Transverse colon (tissue), 4 donors: Measurements from ENCODE around the gene GPR142.

Experiments used
- CTCF ChIP-seq, 5 experiments: fragments of 200-600 bp in 3 of 5; fragments of 450-650 bp in 2 of 5; sonication (generic) in 3 of 5; IDR thresholded peaks; 1 replicate in 2 of 5; 2 replicates in 3 of 5; pipeline ENCODE4 v1.5.1; 2016 to 2017; ENCODE audit warnings: antibody characterized with exemption in 5 of 5, inconsistent platforms in 3 of 5, mild to moderate bottlenecking in 2 of 5, moderate library complexity in 1 of 5
- POLR2A ChIP-seq: fragments of 450-650 bp; IDR thresholded peaks from one replicate; pipeline ENCODE4 v1.6.1; 2016; ENCODE audit warnings: antibody characterized with exemption, mild to moderate bottlenecking, moderate library complexity
- POLR2AphosphoS5 ChIP-seq, 3 donors: sonication (generic); formaldehyde crosslinking; IDR thresholded peaks; one replicate each; pipeline ENCODE4 v1.6.1; 2016; ENCODE audit warnings: antibody characterized with exemption in 3 of 3

GRCh38 chr17:74358697-74359096 is 8.6 kb upstream of the GPR142 start:
- TF ChIP-seq POLR2AphosphoS5 (IDR thresholded peaks at IDR 0.05): no peak
- TF ChIP-seq CTCF (IDR thresholded peaks at IDR 0.05): no peak
- TF ChIP-seq POLR2A: no peak
